Endothelial cell of umbilical vein (primary cell): ENCODE results near the gene ARPC1A. TPM values are rescaled to one million over a fixed set of nuclear protein-coding genes. Genes with fewer than 3 reads are reported as not detected.

ENCODE experiments used
- BruUV-seq: library from RNA; stranded (reverse); fragments of 400-500 nt; replicated peaks from 2 replicates; lab custom pipeline; 2021; lab: Mats Ljungman, UMichigan
- CTCF ChIA-PET: fragments of 300-600, 350-600 bp; sonication (Branson Sonifier 250); formaldehyde crosslinking; loops from one replicate; lab custom pipeline; 2021; ENCODE audit warnings: antibody characterized with exemption, inconsistent platforms; lab: Charles Lee
- POLR2A ChIA-PET: fragments of 300-600, 350-600 bp; sonication (Branson Sonifier 250); formaldehyde crosslinking; loops from one replicate; lab custom pipeline; 2021; ENCODE audit warnings: antibody characterized with exemption, inconsistent platforms; lab: Charles Lee
- DNase-seq: peaks from one replicate; pipeline ENCODE4 v3.0.0-alpha.2; 2011; ENCODE audit warnings: low read depth, low spot score
- FAIRE-seq: peaks from 2 replicates; lab custom pipeline; 2011; peaks lifted over from hg19 to GRCh38; lab: Jason Lieb, UNC
- H2AFZ ChIP-seq: 2 replicates; pipeline ENCODE4 v1.6.0; 2012; ENCODE audit warnings: low read depth, low read length, control low read depth, inconsistent platforms
- H3K27ac ChIP-seq: 2 replicates; pipeline ENCODE4 v1.5.1; 2011; ENCODE audit warnings: low read depth, mild to moderate bottlenecking, control low read depth, low read length, moderate library complexity; ENCODE audit not compliant: insufficient read depth
- H3K27me3 ChIP-seq, 2 experiments: 2 replicates each; pipeline versions ENCODE4 v1.6.0 to v1.6.1; 2011; ENCODE audit warnings: low read length in 2 of 2, mixed read lengths in 1 of 2; ENCODE audit not compliant: control insufficient read depth in 2 of 2, insufficient read depth in 2 of 2
- H3K36me3 ChIP-seq, 2 experiments: 2 replicates in 1 of 2; 3 replicates in 1 of 2; pipeline ENCODE4 v1.5.1; 2011; ENCODE audit warnings: low read length in 2 of 2, mild to moderate bottlenecking in 1 of 2, moderate library complexity in 1 of 2; ENCODE audit not compliant: control insufficient read depth in 2 of 2, insufficient read depth in 2 of 2; ENCODE audit errors: extremely low read depth in 1 of 2
- H3K4me1 ChIP-seq: 3 replicates; pipeline ENCODE4 v1.5.1; 2011; ENCODE audit warnings: mild to moderate bottlenecking, low read length; ENCODE audit not compliant: control insufficient read depth, insufficient read depth; ENCODE audit errors: extremely low read depth
- H3K4me2 ChIP-seq: 2 replicates; pipeline ENCODE4 v1.6.1; 2011; ENCODE audit warnings: low read length, control low read depth, mixed read lengths; ENCODE audit not compliant: insufficient read depth
- H3K4me3 ChIP-seq, 3 experiments: fragments of 200-600 bp in 1 of 3; sonication (generic), shearing (Covaris generic) in 1 of 3; replicated peaks in 1 of 3; 2 replicates each; pipeline ENCODE4 v1.5.1; 2011 to 2016; ENCODE audit warnings: control low read depth in 3 of 3, low read length in 3 of 3, mild to moderate bottlenecking in 2 of 3, inconsistent platforms in 1 of 3, low read depth in 1 of 3, moderate library complexity in 1 of 3; ENCODE audit not compliant: insufficient read depth in 1 of 3
- H3K79me2 ChIP-seq: 2 replicates; pipeline ENCODE4 v1.6.0; 2012; ENCODE audit warnings: low read length, inconsistent platforms; ENCODE audit not compliant: control insufficient read depth, insufficient read depth
- H3K9ac ChIP-seq: replicated peaks from 2 replicates; pipeline ENCODE3; 2011; ENCODE audit warnings: low read length, control low read depth; ENCODE audit not compliant: insufficient read depth; ENCODE audit errors: extremely low read depth
- H3K9me1 ChIP-seq: replicated peaks from 3 replicates; pipeline ENCODE4 v1.6.0; 2011; ENCODE audit warnings: mild to moderate bottlenecking, low read length; ENCODE audit not compliant: control insufficient read depth, insufficient read depth; ENCODE audit errors: extremely low read depth
- H3K9me3 ChIP-seq: replicated peaks from 2 replicates; pipeline ENCODE4 v1.5.1; 2012; ENCODE audit warnings: low read length, inconsistent platforms; ENCODE audit not compliant: control insufficient read depth, insufficient read depth
- H4K20me1 ChIP-seq: replicated peaks from 2 replicates; pipeline ENCODE3; 2011; ENCODE audit warnings: mild to moderate bottlenecking, low read length; ENCODE audit not compliant: control insufficient read depth, insufficient read depth; ENCODE audit errors: extremely low read depth
- CTCF ChIP-seq, 2 donors: IDR thresholded peaks; 1 replicate in 1 of 2; 2 replicates in 1 of 2; pipeline ENCODE4 v1.5.1; 2011; ENCODE audit warnings: low read length in 2 of 2, mild to moderate bottlenecking in 2 of 2, moderate library complexity in 2 of 2, control low read depth in 1 of 2, inconsistent platforms in 1 of 2, low read depth in 1 of 2; ENCODE audit not compliant: insufficient read depth in 1 of 2; ENCODE audit errors: extremely low read depth in 1 of 2
- EZH2 ChIP-seq: IDR thresholded peaks from 2 replicates; pipeline ENCODE4 v1.6.1; 2012; ENCODE audit warnings: borderline replicate concordance, low read depth, mild to moderate bottlenecking, moderate library complexity, low read length, inconsistent platforms; ENCODE audit not compliant: severe bottlenecking
- FOS ChIP-seq: IDR thresholded peaks from 2 replicates; pipeline ENCODE4 v1.6.1; 2011; ENCODE audit warnings: mild to moderate bottlenecking, low read length, moderate library complexity, borderline replicate concordance; ENCODE audit not compliant: insufficient read depth
- GATA2 ChIP-seq: IDR thresholded peaks from 2 replicates; pipeline ENCODE4 v1.7.0; 2011; ENCODE audit warnings: low read depth, mild to moderate bottlenecking, moderate library complexity, mixed read lengths, low read length; ENCODE audit not compliant: insufficient read length, insufficient read depth
- JUN ChIP-seq: IDR thresholded peaks from 2 replicates; pipeline ENCODE4 v1.6.1; 2011; ENCODE audit warnings: borderline replicate concordance, low read depth; ENCODE audit not compliant: insufficient read length, insufficient read depth
- MAX ChIP-seq: IDR thresholded peaks from 2 replicates; pipeline ENCODE4 v1.6.1; 2011; ENCODE audit not compliant: insufficient read depth, insufficient read length
- MYC ChIP-seq: IDR thresholded peaks from one replicate; pipeline ENCODE4 v1.6.1; 2011; ENCODE audit warnings: mild to moderate bottlenecking, low read depth, low read length
- POLR2A ChIP-seq: IDR thresholded peaks from 2 replicates; pipeline ENCODE4 v1.6.1; 2012; ENCODE audit warnings: low read depth, mild to moderate bottlenecking, control low read depth, low read length
- POLR2AphosphoS5 ChIP-seq: IDR thresholded peaks from 2 replicates; pipeline ENCODE4 v1.6.1; 2012; ENCODE audit warnings: low read depth, mild to moderate bottlenecking, control low read depth, low read length, moderate library complexity; ENCODE audit not compliant: insufficient read depth
- dilution Hi-C: fragments of 300-500 bp; cut with MboI; formaldehyde crosslinking; loops from one replicate; pipeline ENCODE4 v1.15.0; 2019; ENCODE audit warnings: low sequenced_read_pairs; ENCODE audit not compliant: extremely low pct_ligation_motif_present
- intact Hi-C: fragments of 100-400 bp; cut with micrococcal nuclease; formaldehyde crosslinking; loops from one replicate; pipeline ENCODE4 v1.10.0; 2022
- polyA plus RNA-seq, 4 experiments: library from polyadenylated mRNA; depleted of rRNA in 3 of 4; stranded (reverse) in 3 of 4; unstranded in 1 of 4; fragments of >200 nt; gene quantifications; 2 replicates each; pipeline versions ENCODE4 v1.2.1 to v1.2.3, GENCODE V29; 2011 to 2012; ENCODE audit warnings: missing spikeins in 1 of 4
- total RNA-seq: library from RNA; stranded (reverse); gene quantifications from 2 replicates; pipeline ENCODE4 v1.2.3, GENCODE V29; 2021

The ARPC1A gene
- total and polyA plus RNA-seq, 2 donors (not counting 3 experiments of a cell fraction or from before 2014, with no cell fraction given): 200 to 243 TPM

- H3K79me2 ChIP-seq: peaks cover 10% of the 10 kb centered on the region
- DNase-seq: no peak
- POLR2A ChIA-PET: interaction anchor here (2.1 kb wide), 1 partner anchor 19 kb away, joined by 4 read pairs; the partner anchor contains the start of gene BUD31
- no peak overlapping the region for H3K4me3 ChIP-seq
- TF ChIP-seq MYC (no peak), MAX (no peak), POLR2AphosphoS5 (no peak), CTCF (IDR thresholded peaks at IDR 0.05; ENCODE audit: extremely low read depth in 1 of 2, insufficient read depth in 1 of 2, low read depth in 1 of 2, low read length in 2 of 2) (no peak), GATA2 (no peak), POLR2A (no peak), EZH2 (no peak), FOS (no peak), JUN (no peak)
- no peaks in the 10 kb centered on the region for H3K9me1 ChIP-seq
- CTCF ChIA-PET: interaction anchor here (0.9 kb wide), 1 partner anchor 9 kb away, joined by 3 read pairs; no protein-coding TSS in a partner anchor
- H4K20me1 ChIP-seq: no peaks in the 10 kb centered on the region
- peaks cover 24 to 53% of the 10 kb centered on the region in 2 experiments for H3K36me3 ChIP-seq
- H3K9me3 ChIP-seq: no peaks in the 10 kb centered on the region
- no peak overlapping the region for H2AFZ ChIP-seq
- no peaks in the 10 kb centered on the region for H3K27me3 ChIP-seq
- dilution Hi-C loops: no loop called here
- no TSS peak for BruUV-seq
- no peak overlapping the region for H3K27ac ChIP-seq
- intact Hi-C loops: no loop called here
- FAIRE-seq: no peak
- peaks cover 16% of the 10 kb centered on the region for H3K4me1 ChIP-seq
- no peak overlapping the region for H3K4me2 ChIP-seq
- no peak overlapping the region for H3K9ac ChIP-seq
Observed at GRCh38 chr7:99389772-99390171, 64.1 kb downstream of the ARPC1A start.
